OCI-LY1 (cell line): Measurements from ENCODE around the gene SLIT3.

Experiments used
- H2AFZ ChIP-seq: fragments of 200-600 bp; sonication (generic), shearing (Covaris generic); 2 replicates; pipeline ENCODE4 v1.6.0; 2014; ENCODE audit warnings: antibody characterized with exemption, mild to moderate bottlenecking, low read length
- H3F3A ChIP-seq: fragments of 200-600 bp; sonication (generic), shearing (Covaris generic); 2 replicates; pipeline ENCODE4 v1.6.0; 2014; ENCODE audit warnings: mild to moderate bottlenecking, antibody characterized with exemption, low read length, moderate library complexity; ENCODE audit not compliant: insufficient read depth
- H3K27ac ChIP-seq: fragments of 200-600 bp; sonication (generic); 2 replicates; pipeline ENCODE4 v1.5.1; 2014; ENCODE audit warnings: low read length, mixed run types, mild to moderate bottlenecking, low read depth; ENCODE audit not compliant: poor library complexity, severe bottlenecking
- H3K27me3 ChIP-seq: fragments of 200-600 bp; sonication (generic); 2 replicates; pipeline ENCODE4 v1.6.0; 2014; ENCODE audit warnings: antibody characterized with exemption, mild to moderate bottlenecking, low read length, moderate library complexity; ENCODE audit not compliant: insufficient read depth
- H3K36me3 ChIP-seq: fragments of 200-600 bp; sonication (generic); 2 replicates; pipeline ENCODE4 v1.6.1; 2014; ENCODE audit warnings: mild to moderate bottlenecking, antibody characterized with exemption, low read length, moderate library complexity, mixed read lengths; ENCODE audit not compliant: insufficient read depth
- H3K4me1 ChIP-seq: fragments of 200-600 bp; sonication (generic); 2 replicates; pipeline ENCODE4 v1.5.1; 2014; ENCODE audit warnings: mild to moderate bottlenecking, low read length, moderate library complexity; ENCODE audit not compliant: insufficient read depth, severe bottlenecking
- H3K4me2 ChIP-seq: fragments of 200-600 bp; sonication (generic), shearing (Covaris generic); 2 replicates; pipeline ENCODE4 v1.6.1; 2014; ENCODE audit warnings: low read length
- H3K4me3 ChIP-seq: fragments of 200-600 bp; sonication (generic); 2 replicates; pipeline ENCODE4 v1.5.1; 2014; ENCODE audit warnings: low read length, low read depth, mild to moderate bottlenecking, mixed read lengths; ENCODE audit not compliant: poor library complexity, severe bottlenecking
- H3K79me2 ChIP-seq: fragments of 200-600 bp; shearing (Covaris generic); 2 replicates; pipeline ENCODE4 v1.6.1; 2016; ENCODE audit warnings: mixed run types, low read length, mixed read lengths; ENCODE audit not compliant: insufficient read depth
- H3K9ac ChIP-seq: fragments of 200-600 bp; sonication (generic), shearing (Covaris generic); 2 replicates; pipeline ENCODE4 v1.6.1; 2014; ENCODE audit warnings: mild to moderate bottlenecking, low read length, mixed read lengths
- H3K9me2 ChIP-seq: fragments of 200-600 bp; sonication (generic), shearing (Covaris generic); 2 replicates; pipeline ENCODE4 v1.6.1; 2014; ENCODE audit warnings: low read depth, mild to moderate bottlenecking, low read length, mixed read lengths
- H3K9me3 ChIP-seq: fragments of 200-600 bp; shearing (Covaris generic); 2 replicates; pipeline ENCODE4 v1.6.1; 2014; ENCODE audit warnings: low read length, mixed read lengths
- H4K20me1 ChIP-seq: fragments of 200-600 bp; sonication (generic), shearing (Covaris generic); 2 replicates; pipeline ENCODE4 v1.6.0; 2016; ENCODE audit warnings: mild to moderate bottlenecking, low read length; ENCODE audit not compliant: insufficient read depth
- EZH2 ChIP-seq: fragments of 200-600 bp; sonication (generic), shearing (Covaris generic); IDR thresholded peaks from 2 replicates; pipeline ENCODE4 v1.8.0; 2017; ENCODE audit warnings: borderline replicate concordance, mixed run types, mild to moderate bottlenecking, antibody characterized with exemption, low read length, moderate library complexity, mixed read lengths
- TF ChIP-seq, protein P1 (sequence below): fragments of 200-600 bp; sonication (generic), shearing (Covaris generic); IDR thresholded peaks from 2 replicates; pipeline ENCODE4 v1.5.1; 2017; ENCODE audit warnings: mild to moderate bottlenecking, antibody characterized with exemption, low read length, moderate library complexity, mixed read lengths

The SLIT3 gene

DNA sequence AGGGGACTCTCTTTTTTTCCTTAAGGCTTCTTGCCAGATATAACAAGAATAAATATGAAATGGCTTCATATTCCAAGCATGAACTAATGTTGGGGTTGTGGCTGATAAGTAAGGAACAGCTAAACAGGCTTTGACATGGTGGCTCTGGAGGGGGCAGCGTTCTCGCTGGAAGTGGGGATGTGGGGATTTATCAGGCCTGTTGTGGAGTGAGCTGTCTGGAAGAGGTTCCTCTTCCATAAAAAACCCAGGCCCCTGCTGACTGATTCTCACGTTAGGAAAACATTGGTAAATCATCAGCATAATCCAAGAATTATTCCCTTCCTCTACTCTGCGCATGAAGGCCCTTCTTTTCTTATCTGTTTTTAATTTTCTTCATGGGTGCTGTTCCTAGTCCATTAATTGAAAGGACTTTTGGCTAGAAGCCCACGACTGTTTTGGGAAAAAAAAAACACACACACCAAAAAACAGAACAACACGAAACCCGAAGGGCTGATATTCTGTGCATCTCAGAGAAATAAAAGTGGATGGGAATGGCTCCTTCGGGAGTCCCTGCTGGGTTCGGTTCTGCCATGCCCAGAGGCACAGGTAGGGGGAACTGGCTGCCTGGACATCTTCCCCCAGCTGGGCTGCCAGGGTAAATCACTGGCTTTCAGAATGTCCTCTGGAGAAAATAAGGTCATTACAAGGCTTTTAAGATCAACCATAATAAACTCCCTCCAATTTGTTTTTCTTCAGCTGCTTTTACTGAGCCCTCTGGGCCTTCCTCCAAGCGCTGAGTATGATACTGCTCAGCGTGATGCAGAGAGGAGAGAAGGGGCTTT lies 297.0 kb downstream of the SLIT3 start:
- Histone ChIP-seq H3K27me3 (no peaks in the 10 kb centered on the region), H3K9ac (no peak overlapping the region), H3F3A (no peaks in the 10 kb centered on the region), H3K4me3 (no peak overlapping the region), H2AFZ (no peak overlapping the region), H3K27ac (no peak overlapping the region), H3K36me3 (no peaks in the 10 kb centered on the region), H3K9me2 (no peaks in the 10 kb centered on the region), H3K9me3 (no peaks in the 10 kb centered on the region), H3K79me2 (no peaks in the 10 kb centered on the region), H3K4me1 (no peaks in the 10 kb centered on the region), H3K4me2 (no peak overlapping the region), H4K20me1 (no peaks in the 10 kb centered on the region)
- TF ChIP-seq, protein P1, sequence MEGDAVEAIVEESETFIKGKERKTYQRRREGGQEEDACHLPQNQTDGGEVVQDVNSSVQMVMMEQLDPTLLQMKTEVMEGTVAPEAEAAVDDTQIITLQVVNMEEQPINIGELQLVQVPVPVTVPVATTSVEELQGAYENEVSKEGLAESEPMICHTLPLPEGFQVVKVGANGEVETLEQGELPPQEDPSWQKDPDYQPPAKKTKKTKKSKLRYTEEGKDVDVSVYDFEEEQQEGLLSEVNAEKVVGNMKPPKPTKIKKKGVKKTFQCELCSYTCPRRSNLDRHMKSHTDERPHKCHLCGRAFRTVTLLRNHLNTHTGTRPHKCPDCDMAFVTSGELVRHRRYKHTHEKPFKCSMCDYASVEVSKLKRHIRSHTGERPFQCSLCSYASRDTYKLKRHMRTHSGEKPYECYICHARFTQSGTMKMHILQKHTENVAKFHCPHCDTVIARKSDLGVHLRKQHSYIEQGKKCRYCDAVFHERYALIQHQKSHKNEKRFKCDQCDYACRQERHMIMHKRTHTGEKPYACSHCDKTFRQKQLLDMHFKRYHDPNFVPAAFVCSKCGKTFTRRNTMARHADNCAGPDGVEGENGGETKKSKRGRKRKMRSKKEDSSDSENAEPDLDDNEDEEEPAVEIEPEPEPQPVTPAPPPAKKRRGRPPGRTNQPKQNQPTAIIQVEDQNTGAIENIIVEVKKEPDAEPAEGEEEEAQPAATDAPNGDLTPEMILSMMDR = no peak
- TF ChIP-seq EZH2 = no peak

DNA sequence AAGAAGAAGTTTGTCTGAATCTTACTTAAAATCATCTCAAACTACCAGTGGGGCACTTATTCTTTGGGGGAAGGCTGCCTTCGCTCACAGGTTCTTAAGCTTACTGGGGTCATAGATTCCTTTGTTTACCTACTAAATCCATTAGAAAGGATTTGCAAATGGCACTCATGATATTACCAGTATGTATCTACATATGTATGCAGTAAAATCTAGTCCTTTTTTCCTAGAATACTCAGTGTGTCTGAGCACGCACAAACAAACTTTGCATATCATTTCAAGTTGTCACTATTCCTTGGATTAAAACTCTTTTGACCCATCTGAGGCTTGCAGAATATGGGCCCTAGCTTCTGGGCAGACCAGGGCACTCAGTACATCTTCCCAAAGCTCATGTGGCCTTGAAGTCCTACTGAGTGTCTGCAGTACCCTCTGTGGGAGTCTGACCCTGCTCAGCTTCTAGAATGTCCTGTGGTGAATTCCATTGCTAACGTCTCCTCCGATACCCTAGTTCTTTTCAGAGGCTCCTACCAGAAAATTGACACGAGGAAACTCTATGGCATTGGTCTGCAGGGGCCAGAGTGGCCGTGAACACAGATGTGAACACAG lies 297.9 kb downstream of the SLIT3 start:
- H3K27ac ChIP-seq = no peak overlapping the region
- TF ChIP-seq EZH2 = no peak
- TF ChIP-seq, protein P1 = no peak
- H4K20me1 ChIP-seq = no peaks in the 10 kb centered on the region
- no peaks in the 10 kb centered on the region for H3K9me2 ChIP-seq
- no peak overlapping the region for H3K4me3 ChIP-seq
- no peaks in the 10 kb centered on the region for H3K4me1 ChIP-seq
- H3K9me3 ChIP-seq = no peaks in the 10 kb centered on the region
- H2AFZ ChIP-seq = no peak overlapping the region
- H3K79me2 ChIP-seq = no peaks in the 10 kb centered on the region
- H3K27me3 ChIP-seq = no peaks in the 10 kb centered on the region
- no peaks in the 10 kb centered on the region for H3K36me3 ChIP-seq
- H3K9ac ChIP-seq = no peak overlapping the region
- no peaks in the 10 kb centered on the region for H3F3A ChIP-seq
- H3K4me2 ChIP-seq = no peak overlapping the region

DNA sequence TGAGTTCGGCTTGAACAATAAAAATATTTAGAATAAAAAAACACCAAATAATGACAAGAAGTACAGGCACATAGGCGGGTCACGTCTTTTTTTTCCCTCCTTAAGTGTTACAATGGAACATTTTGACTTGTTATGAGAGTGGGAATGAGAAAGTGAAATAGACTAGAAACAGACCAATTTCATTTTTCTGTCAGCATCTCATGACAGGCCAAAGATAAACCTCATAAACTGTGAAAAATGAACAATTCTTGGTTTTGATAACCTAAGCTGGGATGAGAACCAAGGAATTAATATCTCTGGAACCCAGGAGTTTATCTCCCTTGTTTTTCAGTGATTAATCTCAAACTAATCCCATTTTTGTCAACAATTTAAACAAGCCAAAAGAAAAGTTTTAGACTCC lies 299.5 kb downstream of the SLIT3 start:
- Histone ChIP-seq H3K9me2 (no peaks in the 10 kb centered on the region), H3F3A (no peaks in the 10 kb centered on the region), H3K27me3 (no peaks in the 10 kb centered on the region), H3K9ac (no peak overlapping the region), H3K27ac (no peak overlapping the region), H3K36me3 (no peaks in the 10 kb centered on the region), H3K4me3 (no peak overlapping the region), H4K20me1 (no peaks in the 10 kb centered on the region), H3K4me1 (no peaks in the 10 kb centered on the region), H3K9me3 (no peaks in the 10 kb centered on the region), H2AFZ (no peak overlapping the region), H3K79me2 (no peaks in the 10 kb centered on the region), H3K4me2 (no peak overlapping the region)
- TF ChIP-seq, protein P1 = no peak
- no peak for TF ChIP-seq EZH2
